HG02571 (cell line): ENCODE measurements around the gene HAUS6.
"Not testable (repeated sequence)": the region's sequence is repeated elsewhere in the genome, so short reads cannot be mapped to it uniquely, and the experiment has no call there.

ENCODE experiments used
- ATAC-seq: cut with Tn5 transposase; IDR thresholded peaks from one replicate; pipeline ENCODE4 v1.9.1; 2021; ENCODE audit warnings: mild to moderate bottlenecking, moderate library complexity; ENCODE audit not compliant: unreplicated experiment

HAUS6 gene

DNA sequence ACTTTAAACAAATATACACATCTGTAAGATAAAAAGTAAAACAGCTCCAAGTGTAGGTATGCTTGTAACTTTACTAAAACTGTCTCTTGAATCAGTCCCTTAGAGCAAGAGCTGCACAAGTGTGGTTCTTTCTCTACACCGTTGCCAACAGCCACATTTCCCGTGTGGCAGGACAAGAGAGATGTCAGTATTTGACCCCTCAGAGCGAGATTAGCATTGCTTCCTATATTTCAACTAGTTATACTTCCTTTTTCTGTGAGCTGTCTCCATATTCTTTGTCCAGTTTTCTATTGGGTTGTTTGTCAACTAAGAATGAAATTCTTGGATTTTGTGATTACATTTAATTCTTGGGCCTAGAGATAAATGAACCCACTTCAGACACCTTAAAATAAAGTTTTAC, 16.5 kb upstream of the HAUS6 start:
- ATAC-seq = no peak

DNA sequence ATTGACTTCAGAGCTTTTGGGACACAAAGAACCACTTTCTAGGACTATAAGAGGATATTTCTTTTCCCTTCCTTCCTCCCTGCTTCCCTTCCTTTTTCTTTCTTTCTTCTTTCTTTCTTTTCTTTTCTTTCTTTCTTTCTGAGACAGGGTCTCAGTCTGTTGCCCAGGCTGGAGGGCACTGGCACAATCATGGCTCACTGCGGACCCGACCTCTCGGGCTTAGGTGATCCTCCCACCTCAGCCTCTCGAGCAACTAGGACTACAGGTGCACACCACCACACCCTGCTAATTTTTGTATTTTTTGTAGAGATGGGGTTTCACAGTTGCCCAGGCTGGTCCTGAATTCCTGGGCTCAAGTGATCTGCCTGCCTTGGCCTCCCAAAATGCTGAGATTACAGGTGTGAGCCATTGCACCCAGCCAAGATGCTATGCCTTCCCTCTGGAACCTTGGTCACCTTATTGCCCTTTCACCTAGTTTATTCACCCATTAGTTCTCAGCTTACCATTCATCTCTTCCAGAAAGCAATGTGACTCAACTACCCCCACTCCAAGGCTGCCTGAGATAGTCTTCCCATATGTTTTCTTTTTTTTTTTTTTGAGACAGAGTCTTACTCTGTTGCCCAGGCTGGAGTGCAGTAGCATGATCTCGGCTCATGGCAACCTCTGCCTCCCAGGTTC, 14.5 kb upstream of the HAUS6 start:
- ATAC-seq = no peak

DNA sequence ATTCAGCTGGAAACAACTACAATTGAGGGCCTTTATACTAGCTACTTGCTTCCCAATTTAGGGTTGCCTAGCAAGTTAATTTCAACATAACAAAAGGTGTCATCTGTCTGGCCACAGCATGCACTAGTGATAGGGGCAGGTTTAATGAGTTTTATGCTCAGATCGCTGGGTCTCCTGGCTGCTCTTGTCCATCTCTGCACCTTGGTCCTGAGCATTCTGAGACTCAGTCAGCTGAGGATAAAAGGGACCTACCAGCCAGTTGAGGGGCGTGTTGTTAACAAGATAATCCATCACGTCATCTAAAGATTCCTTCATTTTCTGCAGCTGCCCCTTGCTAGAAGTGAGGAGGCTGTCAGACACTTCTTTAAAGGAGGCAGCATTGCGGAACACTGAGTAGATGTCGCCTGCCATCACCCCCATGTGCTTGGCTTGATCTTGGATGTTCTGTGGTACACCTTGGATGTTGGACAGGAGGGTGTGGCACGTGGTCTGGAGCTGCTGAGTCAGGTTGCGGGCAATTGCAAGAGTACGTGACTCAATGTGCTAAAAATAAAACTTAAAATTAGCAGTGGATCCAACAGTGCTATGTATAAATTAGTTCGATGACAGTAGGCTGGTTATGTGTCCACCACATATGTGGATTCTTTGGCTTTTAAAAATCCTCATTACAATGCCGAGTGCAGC, 13.5 kb upstream of the HAUS6 start:
- no peak for ATAC-seq

DNA sequence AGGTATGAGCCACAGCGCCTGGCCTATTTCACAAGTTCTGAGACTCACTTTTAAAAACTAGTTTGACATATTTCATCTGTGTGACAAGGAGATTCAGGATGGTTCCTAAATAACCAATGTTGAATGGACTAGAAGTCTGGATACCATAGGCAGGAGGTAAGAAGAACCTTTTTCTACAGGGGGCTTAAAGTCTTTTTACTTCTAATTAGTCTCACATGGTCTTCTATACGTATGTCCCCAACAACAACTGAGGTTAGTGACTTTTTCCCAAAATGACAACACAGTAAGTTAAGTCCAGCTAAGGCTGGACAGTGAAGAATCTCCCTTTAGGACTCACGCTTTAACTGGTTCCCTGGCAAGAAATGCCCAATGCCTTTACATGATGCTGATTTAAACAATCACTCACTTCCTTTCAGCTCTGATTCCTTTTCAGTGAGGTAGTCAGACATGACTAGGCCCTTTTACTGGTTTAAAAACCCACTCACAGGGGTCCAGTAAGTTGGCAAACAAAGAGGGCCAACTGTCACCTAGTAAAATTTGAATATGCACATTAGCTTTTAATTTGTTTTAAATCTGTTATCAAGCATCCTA, 12.1 kb upstream of the HAUS6 start:
- no peak for ATAC-seq

DNA sequence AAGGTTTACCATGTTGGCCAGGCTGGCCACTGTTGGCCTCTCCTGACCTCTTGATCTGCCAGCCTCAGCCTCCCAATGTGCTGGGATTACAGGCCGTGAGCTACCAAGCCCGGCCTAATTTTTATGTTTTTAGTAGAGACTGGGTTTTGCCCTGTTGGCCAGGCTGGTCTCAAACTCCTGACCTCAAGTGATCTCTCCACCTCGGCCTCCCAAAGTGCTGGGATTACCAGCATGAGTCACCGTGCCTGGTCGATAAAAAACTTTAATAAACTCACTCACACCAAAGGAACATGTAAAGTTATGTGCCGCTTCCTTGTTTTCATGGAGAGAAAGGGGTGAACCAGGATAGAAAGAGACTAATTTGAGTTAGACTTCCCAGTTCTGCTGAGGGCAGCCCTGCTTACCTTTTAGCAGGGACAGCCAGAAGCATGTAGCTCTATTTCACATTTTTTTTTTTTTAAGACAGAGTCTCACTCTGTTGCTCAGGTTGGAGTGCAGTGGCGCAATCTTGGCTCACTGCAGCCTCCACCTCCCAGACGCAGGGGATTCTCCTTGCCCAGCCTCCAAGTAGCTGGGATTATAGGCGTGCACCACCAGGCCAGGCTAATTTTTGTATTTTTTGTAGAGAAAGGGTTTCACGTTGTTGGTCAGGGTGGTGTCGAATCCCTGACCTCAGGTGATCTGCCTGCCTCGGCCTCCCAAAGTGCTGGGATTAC, 11.4 kb upstream of the HAUS6 start:
- ATAC-seq = no peak

DNA sequence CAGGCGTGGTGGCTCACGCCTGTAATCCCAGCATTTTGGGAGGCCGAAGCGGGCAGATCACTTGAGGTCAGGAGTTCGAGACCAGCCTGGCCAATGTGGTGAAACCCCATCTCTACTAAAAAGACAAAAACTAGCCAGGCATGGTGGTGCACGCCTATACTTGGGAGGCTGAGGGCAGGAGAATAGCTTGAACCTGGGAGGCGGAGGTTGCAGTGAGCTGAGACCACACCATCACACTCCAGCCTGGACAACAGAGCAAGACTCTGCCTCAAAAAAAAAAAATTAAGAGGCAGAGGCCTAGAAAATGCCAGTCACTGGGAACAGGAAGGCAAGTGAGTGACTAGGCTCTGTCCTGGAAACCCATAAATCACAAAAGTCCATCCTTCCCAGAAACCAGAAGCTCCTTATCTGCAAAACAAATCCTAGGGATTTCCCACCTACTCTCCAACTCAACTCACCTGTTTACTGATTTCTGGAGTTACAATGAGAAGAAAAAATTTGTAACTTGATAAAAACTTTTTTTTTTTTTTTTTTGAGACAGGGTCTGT, 10.4 kb upstream of the HAUS6 start:
- not testable (repeated sequence) for ATAC-seq

DNA sequence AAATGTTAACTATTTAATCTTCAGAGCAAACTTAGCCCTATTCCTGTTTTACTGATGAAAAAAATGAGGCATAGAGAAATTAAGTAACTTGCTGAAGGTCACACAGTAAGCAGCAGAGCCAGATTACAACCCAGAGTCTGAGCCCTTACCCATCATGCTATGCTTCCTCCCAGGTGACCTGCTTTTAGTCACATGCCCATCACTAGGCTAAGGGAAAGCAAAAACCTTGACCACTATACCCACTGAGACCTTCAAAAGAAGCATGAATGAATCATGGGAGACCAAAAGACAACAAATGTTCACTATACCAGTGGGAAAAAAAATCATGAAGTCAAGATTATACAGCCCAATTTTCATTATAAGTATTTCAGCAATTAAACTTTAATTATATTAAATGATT, 5.3 kb upstream of the HAUS6 start:
- ATAC-seq = no peak

DNA sequence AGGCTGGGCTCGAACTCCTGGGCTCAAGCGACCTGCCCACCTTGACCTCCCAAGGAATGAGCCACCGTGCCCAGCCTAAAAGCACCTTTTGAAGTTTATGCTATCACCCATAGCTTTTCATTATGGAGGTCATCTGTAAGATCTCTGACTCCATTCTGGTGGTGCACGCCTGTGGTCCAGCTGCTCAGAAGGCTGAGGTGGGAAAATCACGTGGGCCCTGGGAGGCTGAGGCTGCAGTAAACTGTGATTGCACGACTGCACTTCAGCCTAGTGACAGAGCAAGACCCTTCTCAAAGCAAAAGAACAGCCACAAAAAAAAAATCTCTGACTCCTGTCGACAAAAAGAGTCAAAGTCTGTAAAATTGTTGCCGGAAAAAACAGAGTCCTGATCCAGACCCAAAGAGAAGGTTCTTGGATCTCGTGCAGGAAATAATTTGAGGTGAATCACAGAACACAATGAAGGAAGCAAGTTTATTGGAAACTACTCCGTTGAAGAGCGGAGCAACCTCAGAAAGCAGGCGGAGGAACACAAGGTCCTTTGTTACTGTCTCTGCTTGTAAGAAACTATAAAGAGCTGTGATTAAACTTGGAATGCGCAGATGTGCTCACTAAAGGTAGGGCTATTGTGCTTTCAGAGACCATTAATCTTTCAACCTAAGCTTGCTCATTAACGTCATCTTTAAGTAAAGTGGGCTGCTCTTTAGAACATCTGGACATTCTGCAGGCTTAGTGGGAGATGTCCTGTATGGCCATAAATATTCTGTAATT, 2.0 kb upstream of the HAUS6 start:
- no peak for ATAC-seq

DNA sequence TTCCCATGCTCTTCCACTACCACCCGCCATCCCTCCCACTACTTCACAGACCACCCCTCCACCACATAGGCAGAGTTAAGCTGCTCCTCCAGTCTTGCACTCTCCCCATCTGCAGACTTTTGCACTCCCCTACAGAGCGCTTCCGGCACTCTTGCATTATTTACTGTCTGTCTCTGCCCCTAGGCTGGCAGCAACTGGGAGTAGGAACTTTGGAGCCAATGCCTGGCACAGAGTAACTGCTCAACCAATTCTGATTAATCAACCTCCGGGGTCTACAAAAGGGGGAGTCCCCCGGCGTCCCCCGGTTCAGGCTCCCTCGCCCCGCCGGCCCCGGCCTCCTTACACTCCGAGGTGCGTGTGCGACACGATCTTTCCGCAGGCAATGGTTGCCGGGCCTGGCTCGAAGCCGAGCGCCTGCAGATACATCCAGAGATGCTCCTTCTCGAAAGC, 498 bp downstream of the HAUS6 start:
- ATAC-seq = peak; percentile 26

DNA sequence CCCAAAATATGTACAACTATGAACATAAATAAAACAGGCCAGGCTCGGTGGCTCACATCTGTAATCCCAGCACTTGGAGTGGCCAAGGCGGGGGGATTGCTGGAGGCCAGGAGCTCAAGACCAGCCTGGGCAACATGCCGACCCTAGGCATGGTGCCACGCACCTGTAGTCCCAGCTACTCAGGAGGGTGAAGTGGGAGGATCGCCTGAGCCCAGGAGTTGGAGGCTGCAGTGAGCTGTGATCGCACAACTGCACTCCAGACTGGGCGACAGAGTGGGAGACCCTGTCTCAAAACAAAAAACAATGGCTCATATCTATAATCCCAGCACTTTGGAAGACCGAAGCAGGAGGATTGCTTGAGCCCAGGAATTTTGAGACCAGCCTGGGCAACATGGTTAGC, 1.5 kb downstream of the HAUS6 start:
- no peak for ATAC-seq

DNA sequence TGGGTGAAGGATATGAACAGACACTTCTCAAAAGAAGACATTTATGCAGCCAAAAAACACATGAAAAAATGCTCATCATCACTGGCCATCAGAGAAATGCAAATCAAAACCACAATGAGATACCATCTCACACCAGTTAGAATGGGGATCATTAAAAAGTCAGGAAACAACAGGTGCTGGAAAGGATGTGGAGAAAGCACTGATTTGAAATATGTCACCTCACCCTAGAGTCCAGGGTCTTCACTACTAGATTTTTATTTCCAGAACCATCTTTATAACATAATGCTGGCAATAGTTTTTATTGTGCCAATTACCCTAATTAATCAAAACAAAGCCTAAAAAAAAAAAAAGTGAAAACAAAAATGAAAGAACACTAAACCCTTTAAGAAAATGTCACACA, 5.3 kb downstream of the HAUS6 start:
- not testable (repeated sequence) for ATAC-seq

DNA sequence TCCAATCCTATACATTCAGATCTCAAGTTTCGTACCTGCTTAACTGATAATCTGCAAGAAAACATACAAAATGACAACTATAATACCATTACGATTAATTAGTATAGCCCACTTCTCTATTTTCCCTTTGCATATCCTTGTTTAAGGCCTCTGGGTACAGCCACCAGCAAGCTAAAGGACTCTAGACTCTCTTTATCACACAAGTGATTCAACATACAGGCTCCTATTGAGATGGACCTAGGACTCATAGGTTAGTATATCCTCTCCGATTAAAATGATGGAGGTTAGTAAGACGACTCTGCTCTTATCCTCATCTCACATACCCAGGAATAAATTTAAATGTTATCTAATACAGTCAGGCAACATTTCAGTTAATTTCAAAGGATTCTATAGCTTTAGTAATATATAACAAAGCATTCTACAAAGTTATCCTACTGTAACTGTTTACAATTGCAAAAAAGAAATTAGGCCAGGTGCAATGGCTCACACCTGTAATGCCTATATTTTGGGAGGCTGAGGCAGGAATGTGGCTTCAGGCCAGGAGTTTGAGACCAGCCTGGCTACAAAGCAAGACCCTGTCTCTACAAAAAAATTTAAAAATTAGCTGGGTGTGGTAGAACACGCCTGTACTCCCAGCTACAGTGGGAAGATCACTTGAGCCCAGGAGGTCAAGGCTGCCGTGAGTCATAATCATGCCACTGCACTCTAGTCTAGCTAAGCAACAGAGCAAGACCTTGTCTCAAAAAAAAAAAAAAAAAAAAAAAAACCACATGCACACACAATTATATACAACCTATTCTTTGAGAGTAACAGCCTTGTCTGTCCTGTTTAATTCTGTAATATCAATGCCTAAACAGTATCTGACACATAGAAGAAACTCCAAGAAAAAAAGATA, 15.4 kb downstream of the HAUS6 start:
- no peak for ATAC-seq

DNA sequence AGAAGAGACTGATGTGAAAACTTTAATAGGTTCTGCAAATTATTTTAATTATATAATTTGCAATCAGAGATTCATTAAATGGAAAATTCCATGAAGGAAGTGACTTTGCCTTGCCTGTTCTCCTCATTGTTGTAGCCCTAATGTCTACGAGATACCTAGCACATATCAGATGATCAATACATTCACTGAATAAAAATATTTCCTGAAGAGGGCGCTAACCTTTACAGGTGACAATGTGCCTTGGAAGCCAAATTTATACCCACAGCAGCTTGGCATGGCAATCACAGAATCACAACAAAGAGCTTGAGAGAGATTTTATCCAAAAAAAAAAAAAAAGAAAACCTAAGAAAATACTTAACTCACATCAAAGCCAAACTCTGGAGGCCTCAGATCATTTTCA, 17.4 kb downstream of the HAUS6 start:
- no peak for ATAC-seq

DNA sequence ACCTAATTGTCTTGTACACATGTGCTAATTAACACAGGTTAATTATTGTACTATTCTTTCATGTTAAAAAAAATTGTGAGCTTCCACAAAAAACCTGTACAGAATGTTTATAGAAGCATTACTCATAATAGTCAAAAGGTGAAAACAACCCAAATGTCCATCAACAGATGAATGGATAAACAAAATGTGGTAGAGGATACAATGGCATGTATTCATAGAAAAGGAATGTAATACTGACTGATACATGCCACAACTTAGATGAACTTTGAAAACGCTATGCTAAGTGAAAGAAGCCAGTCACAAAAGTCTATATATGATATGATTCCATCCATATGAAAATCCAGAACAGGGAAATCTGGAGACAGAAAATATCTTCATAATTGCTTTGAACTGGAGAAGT, 27.9 kb downstream of the HAUS6 start:
- ATAC-seq = no peak

DNA sequence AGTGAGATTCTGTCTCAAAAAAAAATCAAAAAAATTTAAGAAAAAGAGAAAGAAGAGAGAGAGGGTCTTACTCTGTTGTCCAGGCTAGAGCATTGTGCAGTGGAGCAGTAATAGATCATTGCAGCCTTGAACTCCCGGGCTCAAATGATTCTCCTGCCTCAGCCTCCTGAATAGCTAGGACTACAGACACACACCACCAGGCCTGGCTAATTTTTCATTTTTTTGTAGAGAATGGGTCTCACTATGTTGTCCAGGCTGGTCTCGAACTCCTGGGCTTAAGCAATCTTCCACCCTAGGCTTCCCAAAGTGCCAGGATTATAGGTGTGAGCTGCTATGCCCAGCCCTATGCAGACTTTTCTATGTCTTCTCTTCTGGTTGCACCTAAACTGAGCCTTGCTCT, 28.5 kb downstream of the HAUS6 start:
- ATAC-seq = no peak

DNA sequence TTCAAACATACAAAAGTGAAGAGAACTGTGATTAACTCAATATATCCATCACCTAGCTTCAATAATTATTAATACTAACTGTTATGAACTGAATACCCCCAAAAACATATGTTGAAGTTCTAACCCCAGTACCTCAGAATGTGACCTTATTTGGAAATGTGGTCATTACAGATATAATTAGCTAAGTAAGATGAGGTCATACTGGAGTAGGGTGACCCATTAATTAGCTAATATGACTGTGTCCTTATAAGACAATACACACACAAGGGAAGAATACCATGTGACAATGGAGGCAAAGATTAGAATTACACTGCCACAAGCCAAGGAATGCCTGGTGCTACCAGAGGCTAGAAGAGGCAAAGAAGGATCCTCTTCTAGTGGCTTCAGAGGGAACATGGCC, 45.7 kb downstream of the HAUS6 start:
- ATAC-seq = no peak

DNA sequence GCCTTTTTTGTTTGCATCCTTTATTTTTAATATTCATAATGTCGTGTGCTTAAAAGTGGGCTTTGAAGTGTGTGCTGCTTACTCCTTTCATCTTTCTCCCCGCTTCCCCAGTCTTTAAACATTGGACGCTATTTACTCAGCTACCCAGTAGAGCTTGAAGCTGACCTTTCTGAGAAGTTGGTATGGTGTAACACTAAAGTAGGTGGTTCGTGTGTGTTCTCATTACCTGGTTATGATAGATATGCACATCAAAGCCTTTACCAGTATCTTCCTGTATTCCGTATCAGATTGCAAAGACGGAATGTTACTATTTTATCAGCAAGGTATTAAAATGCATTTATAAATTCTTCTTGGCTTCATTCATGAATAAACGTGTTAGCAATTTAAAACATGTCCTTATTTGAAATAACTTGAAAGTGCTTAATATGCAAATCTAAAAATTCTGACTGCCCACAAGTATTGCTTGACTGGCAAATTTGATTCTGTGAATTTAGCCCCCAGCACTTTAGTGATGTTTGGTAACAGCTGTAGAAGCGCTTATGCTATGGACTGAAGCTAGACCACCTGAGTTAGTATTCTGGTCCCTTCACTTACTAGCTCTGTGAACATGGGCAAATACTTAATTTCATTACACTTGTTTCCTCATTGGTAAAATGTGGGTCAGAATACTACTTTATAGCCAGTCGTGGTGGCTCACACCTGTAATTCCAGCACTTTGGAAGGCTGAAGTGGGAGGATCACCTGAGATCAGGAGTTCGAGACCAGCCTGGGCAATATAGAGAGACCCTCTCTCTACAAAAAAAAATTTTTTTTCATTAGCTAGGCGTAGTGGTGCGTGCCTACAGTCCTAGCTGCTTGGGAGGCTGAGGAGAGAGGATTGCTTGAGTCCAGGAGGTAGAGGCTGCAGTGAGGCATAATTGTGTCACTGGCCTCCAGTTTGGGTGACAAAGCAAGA, 51.8 kb downstream of the HAUS6 start:
- ATAC-seq = no peak

DNA sequence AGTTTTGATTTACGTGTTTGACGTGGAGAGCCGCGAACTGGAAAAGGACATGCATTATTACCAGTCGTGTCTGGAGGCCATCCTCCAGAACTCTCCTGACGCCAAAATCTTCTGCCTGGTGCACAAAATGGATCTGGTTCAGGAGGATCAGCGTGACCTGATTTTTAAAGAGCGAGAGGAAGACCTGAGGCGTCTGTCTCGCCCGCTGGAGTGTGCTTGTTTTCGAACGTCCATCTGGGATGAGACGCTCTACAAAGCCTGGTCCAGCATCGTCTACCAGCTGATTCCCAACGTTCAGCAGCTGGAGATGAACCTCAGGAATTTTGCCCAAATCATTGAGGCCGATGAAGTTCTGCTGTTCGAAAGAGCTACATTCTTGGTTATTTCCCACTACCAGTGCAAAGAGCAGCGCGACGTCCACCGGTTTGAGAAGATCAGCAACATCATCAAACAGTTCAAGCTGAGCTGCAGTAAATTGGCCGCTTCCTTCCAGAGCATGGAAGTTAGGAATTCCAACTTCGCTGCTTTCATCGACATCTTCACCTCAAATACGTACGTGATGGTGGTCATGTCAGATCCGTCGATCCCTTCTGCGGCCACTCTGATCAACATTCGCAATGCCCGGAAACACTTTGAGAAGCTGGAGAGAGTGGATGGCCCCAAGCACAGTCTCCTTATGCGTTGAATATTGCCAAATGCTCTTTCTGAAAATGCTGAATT, 52.6 kb downstream of the HAUS6 start:
- no peak for ATAC-seq
